K562 (cell line): ENCODE measurements around the gene SLC20A1. TPM values are rescaled to one million over a fixed set of nuclear protein-coding genes. Genes with fewer than 3 reads are reported as not detected.

ENCODE experiments used
- ATAC-seq: fragments of 200-7000 bp; cut with Tn5 transposase; 3 replicates; pipeline ENCODE4 v1.9.1; 2020; ENCODE audit warnings: moderate library complexity
- BruUV-seq: library from RNA; stranded (reverse); fragments of 400-500 nt; replicated peaks from 2 replicates; lab custom pipeline; 2021; lab: Mats Ljungman, UMichigan
- CTCF ChIA-PET: fragments of 300-600 bp; formaldehyde crosslinking; extraction: SDS; loops from one replicate; lab custom pipeline; 2021; ENCODE audit warnings: low intra/inter-chr PET ratio; lab: Yijun Ruan, JAX
- POLR2A ChIA-PET: fragments of 300-600, 350-650 bp; sonication (Branson Sonifier 250); formaldehyde crosslinking; extraction: SDS; loops from one replicate; lab custom pipeline; 2021; ENCODE audit warnings: antibody characterized with exemption, inconsistent platforms; lab: Yijun Ruan, JAX
- DNase-seq, 4 experiments: peaks; one replicate each; pipeline versions ENCODE4 v3.0.0 to v3.0.0-alpha.2; 2011 to 2018; ENCODE audit warnings: low spot score in 3 of 4, mixed read lengths in 3 of 4; ENCODE audit errors: extremely low read depth in 1 of 4
- FAIRE-seq: peaks from 2 replicates; lab custom pipeline; 2011; peaks lifted over from hg19 to GRCh38; lab: Jason Lieb, UNC
- H2AFZ ChIP-seq: 2 replicates; pipeline ENCODE4 v1.6.0; 2011; ENCODE audit warnings: low read depth, low read length, control low read depth, inconsistent platforms
- H3K27ac ChIP-seq: fragments of 200-600 bp; 3 replicates; pipeline ENCODE4 v1.8.0; 2011; ENCODE audit warnings: low read depth, mild to moderate bottlenecking, control low read depth, inconsistent platforms, low read length, moderate library complexity, mixed read lengths; ENCODE audit errors: extremely low read depth
- H3K27me3 ChIP-seq, 2 experiments: fragments of 300-600 bp in 1 of 2; 2 replicates in 1 of 2; 3 replicates in 1 of 2; pipeline versions ENCODE4 v1.6.0 to v1.8.0; 2011; ENCODE audit warnings: inconsistent platforms in 2 of 2, low read length in 2 of 2, mild to moderate bottlenecking in 1 of 2, mixed read lengths in 1 of 2, moderate library complexity in 1 of 2; ENCODE audit not compliant: control insufficient read depth in 2 of 2, insufficient read depth in 2 of 2
- H3K36me3 ChIP-seq: fragments of 300-600 bp; 3 replicates; pipeline ENCODE4 v1.8.0; 2011; ENCODE audit warnings: mild to moderate bottlenecking, low read length, inconsistent platforms; ENCODE audit not compliant: control insufficient read depth, insufficient read depth
- H3K4me1 ChIP-seq, 2 experiments: fragments of 200-600 bp in 1 of 2; replicated peaks in 1 of 2; 2 replicates in 1 of 2; 3 replicates in 1 of 2; pipeline versions ENCODE4 v1.5.1 to v1.8.0; 2011; ENCODE audit warnings: inconsistent platforms in 2 of 2, low read length in 2 of 2, mild to moderate bottlenecking in 1 of 2, mixed read lengths in 1 of 2, moderate library complexity in 1 of 2; ENCODE audit not compliant: control insufficient read depth in 2 of 2, insufficient read depth in 2 of 2
- H3K4me2 ChIP-seq: 2 replicates; pipeline ENCODE4 v1.6.1; 2011; ENCODE audit warnings: low read length, control low read depth, inconsistent platforms, mixed read lengths; ENCODE audit not compliant: insufficient read depth
- H3K4me3 ChIP-seq: fragments of 200-600 bp; sonication (generic), shearing (Covaris generic); 2 replicates; pipeline ENCODE4 v1.5.1; 2016; ENCODE audit warnings: control low read depth, inconsistent platforms
- H3K79me2 ChIP-seq: fragments of 200-600 bp; 3 replicates; pipeline ENCODE4 v1.8.0; 2011; ENCODE audit warnings: low read length, inconsistent platforms; ENCODE audit not compliant: control insufficient read depth, insufficient read depth
- H3K9ac ChIP-seq, 2 experiments: 2 replicates each; pipeline versions ENCODE4 v1.6.0 to v1.6.1; 2011; ENCODE audit warnings: low read depth in 2 of 2, low read length in 2 of 2, control low read depth in 1 of 2, inconsistent platforms in 1 of 2, mild to moderate bottlenecking in 1 of 2, mixed read lengths in 1 of 2; ENCODE audit not compliant: insufficient read depth in 1 of 2
- H3K9me1 ChIP-seq: one replicate; pipeline ENCODE4 v1.6.0; 2011; ENCODE audit warnings: inconsistent platforms, mild to moderate bottlenecking, low read length, moderate library complexity; ENCODE audit not compliant: control insufficient read depth, insufficient read depth
- H3K9me3 ChIP-seq: replicated peaks from 2 replicates; pipeline ENCODE4 v1.5.1; 2011; ENCODE audit warnings: low read depth, low read length, inconsistent platforms; ENCODE audit not compliant: control insufficient read depth, insufficient read depth
- H4K20me1 ChIP-seq: replicated peaks from 2 replicates; pipeline ENCODE4 v1.6.1; 2011; ENCODE audit warnings: low read length, inconsistent platforms, mixed read lengths; ENCODE audit not compliant: control insufficient read depth, insufficient read depth
- BRD9 ChIP-seq: fragments of 450-650 bp; IDR thresholded peaks from 2 replicates; pipeline ENCODE4 v1.6.1; 2018; ENCODE audit warnings: low read depth; ENCODE audit not compliant: partially characterized antibody
- FUS ChIP-seq: fragments of 200-400 bp; formaldehyde crosslinking; optimal IDR thresholded peaks from 2 replicates; pipeline ENCODE3; 2017; ENCODE audit warnings: low read depth, low read length
- HDAC2 ChIP-seq: fragments of 450-650 bp; IDR thresholded peaks from 2 replicates; pipeline ENCODE4 v1.6.1; 2016; ENCODE audit warnings: mild to moderate bottlenecking
- KAT8 ChIP-seq: fragments of 450-650 bp; IDR thresholded peaks from 2 replicates; pipeline ENCODE4 v1.6.1; 2016; ENCODE audit warnings: low read depth, mild to moderate bottlenecking
- NBN ChIP-seq: fragments of 450-650 bp; IDR thresholded peaks from 2 replicates; pipeline ENCODE4 v1.6.1; 2016; ENCODE audit warnings: low read depth, mild to moderate bottlenecking
- NFIC ChIP-seq: fragments of 450-650 bp; IDR thresholded peaks from 2 replicates; pipeline ENCODE4 v1.6.1; 2017; ENCODE audit warnings: mild to moderate bottlenecking, inconsistent platforms
- RBFOX2 ChIP-seq: fragments of 200-400 bp; formaldehyde crosslinking; IDR thresholded peaks from 2 replicates; pipeline ENCODE4 v1.6.1; 2017; ENCODE audit warnings: low read depth, mild to moderate bottlenecking, low read length, moderate library complexity
- RFX1 ChIP-seq: fragments of 450-650 bp; IDR thresholded peaks from 2 replicates; pipeline ENCODE4 v1.6.1; 2016; ENCODE audit warnings: mild to moderate bottlenecking, moderate library complexity
- SMARCA4 ChIP-seq: fragments of 450-650 bp; IDR thresholded peaks from 2 replicates; pipeline ENCODE4 v1.6.1; 2016
- TBL1XR1 ChIP-seq, 2 experiments: IDR thresholded peaks; 2 replicates each; pipeline ENCODE4 v1.6.1; 2012; ENCODE audit warnings: improper control_type of control experiment in 2 of 2, low read length in 2 of 2, mild to moderate bottlenecking in 1 of 2
- ZNF124 ChIP-seq: sonication (generic); formaldehyde crosslinking; IDR thresholded peaks from 2 replicates; pipeline ENCODE4 v1.8.1; 2022; ENCODE audit warnings: missing genetic modification reagents
- ZNF445 ChIP-seq: fragments of 250-450 bp; sonication (Bioruptor Pico); IDR thresholded peaks from 2 replicates; pipeline ENCODE4 v1.4.0; 2020; ENCODE audit warnings: low read depth, mild to moderate bottlenecking, moderate library complexity
- ZNF551 ChIP-seq: fragments of 250-450 bp; sonication (Bioruptor Pico); IDR thresholded peaks from 2 replicates; pipeline ENCODE4 v1.5.0; 2021; ENCODE audit warnings: mild to moderate bottlenecking, moderate library complexity
- ZNF696 ChIP-seq: fragments of 250-450 bp; sonication (Bioruptor Pico); conservative IDR thresholded peaks from 2 replicates; pipeline ENCODE4 v1.4.0; 2020; ENCODE audit warnings: mild to moderate bottlenecking, moderate library complexity
- ZNF766 ChIP-seq: fragments of 200-800 bp; sonication (Bioruptor generic); conservative IDR thresholded peaks from 2 replicates; pipeline ENCODE4 v1.6.1; 2016; ENCODE audit warnings: missing genetic modification characterization, missing compliant biosample characterization
- WGBS: fragments of 100-300 bp; shearing (Covaris generic); methylation state at CpG from one replicate; pipeline ENCODE4 v1.1.6; 2016; ENCODE audit warnings: low coverage, mixed read lengths; ENCODE audit not compliant: insufficient coverage; ENCODE audit errors: missing lambda C conversion rate; 5-methylcytosine and 5-hydroxymethylcytosine counted together
- in situ Hi-C: fragments of 300-500 bp; cut with MboI; formaldehyde crosslinking; loops from 4 replicates; pipeline ENCODE4 v1.15.0; 2018; ENCODE audit warnings: inconsistent platforms, mixed read lengths
- intact Hi-C: fragments of 100-400 bp; cut with micrococcal nuclease; formaldehyde crosslinking; loops from 2 replicates; pipeline ENCODE4 v1.14.2; 2022
- polyA plus RNA-seq, 8 experiments: library from polyadenylated mRNA; depleted of rRNA in 4 of 8; stranded (reverse) in 5 of 8; unstranded in 3 of 8; fragments of >200 nt; fragmentation: Nextera tagmentation in 2 of 8; fragmentation: Illumina TruSeq in 1 of 8; extraction: Ambion mirVana in 2 of 8; extraction: Trizol in 1 of 8; gene quantifications; 2 replicates each; pipeline versions ENCODE4 v1.2.1 to v1.2.3, GENCODE V29; 2011 to 2014; ENCODE audit warnings: inconsistent platforms in 1 of 8, missing spikeins in 1 of 8
- total RNA-seq, 7 experiments: library from RNA; depleted of rRNA in 6 of 7; stranded (reverse); fragments of >200 nt in 6 of 7; fragmentation: Illumina TruSeq in 2 of 7; extraction: Trizol in 2 of 7; gene quantifications; 2 replicates each; pipeline versions ENCODE4 v1.2.1 to v1.2.3, GENCODE V29; 2011 to 2021; ENCODE audit warnings: low replicate concordance in 1 of 7
- TF ChIP-seq, protein P1 (sequence below): sonication (generic); formaldehyde crosslinking; IDR thresholded peaks from 2 replicates; pipeline ENCODE4 v1.8.0; 2022; ENCODE audit warnings: missing genetic modification reagents, mild to moderate bottlenecking, moderate library complexity, borderline replicate concordance
- TF ChIP-seq, protein P2 (sequence below): IDR thresholded peaks from 3 replicates; pipeline ENCODE4 v1.6.1; 2011; ENCODE audit warnings: borderline replicate concordance, mild to moderate bottlenecking; ENCODE audit not compliant: insufficient read length, insufficient read depth
- TF ChIP-seq, protein P3 (sequence below): fragments of 450-650 bp; IDR thresholded peaks from 2 replicates; pipeline ENCODE4 v1.6.1; 2017; ENCODE audit warnings: antibody characterized with exemption

SLC20A1 gene
- total and polyA plus RNA-seq, 9 of the 15 experiments (the other 6 are each of a cell fraction or from before 2014, with no cell fraction given) = 53.8 to 150 (median 74.7) TPM

DNA sequence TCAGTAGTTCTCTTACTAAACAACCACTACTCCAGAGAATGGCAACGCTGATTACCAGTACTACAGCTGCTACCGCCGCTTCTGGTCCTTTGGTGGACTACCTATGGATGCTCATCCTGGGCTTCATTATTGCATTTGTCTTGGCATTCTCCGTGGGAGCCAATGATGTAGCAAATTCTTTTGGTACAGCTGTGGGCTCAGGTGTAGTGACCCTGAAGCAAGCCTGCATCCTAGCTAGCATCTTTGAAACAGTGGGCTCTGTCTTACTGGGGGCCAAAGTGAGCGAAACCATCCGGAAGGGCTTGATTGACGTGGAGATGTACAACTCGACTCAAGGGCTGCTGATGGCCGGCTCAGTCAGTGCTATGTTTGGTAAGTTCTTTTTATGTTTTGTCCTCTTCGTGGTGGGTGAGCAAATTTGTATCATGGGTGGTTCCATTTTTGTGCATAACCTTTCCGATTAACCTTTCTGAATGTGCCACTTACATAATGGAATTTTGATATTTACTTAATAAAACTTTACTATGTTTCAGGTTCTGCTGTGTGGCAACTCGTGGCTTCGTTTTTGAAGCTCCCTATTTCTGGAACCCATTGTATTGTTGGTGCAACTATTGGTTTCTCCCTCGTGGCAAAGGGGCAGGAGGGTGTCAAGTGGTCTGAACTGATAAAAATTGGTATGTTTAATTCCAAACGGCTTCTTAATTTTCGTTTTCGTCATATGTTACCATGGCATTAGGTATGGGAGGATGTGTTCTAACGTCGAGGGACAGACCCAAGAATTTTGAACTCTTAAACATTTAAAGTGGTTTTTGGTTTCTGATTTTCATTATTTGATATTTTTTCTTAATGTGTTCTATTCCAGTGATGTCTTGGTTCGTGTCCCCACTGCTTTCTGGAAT lies 1.3 kb downstream of the SLC20A1 start (continued):
- TF ChIP-seq, protein P1, sequence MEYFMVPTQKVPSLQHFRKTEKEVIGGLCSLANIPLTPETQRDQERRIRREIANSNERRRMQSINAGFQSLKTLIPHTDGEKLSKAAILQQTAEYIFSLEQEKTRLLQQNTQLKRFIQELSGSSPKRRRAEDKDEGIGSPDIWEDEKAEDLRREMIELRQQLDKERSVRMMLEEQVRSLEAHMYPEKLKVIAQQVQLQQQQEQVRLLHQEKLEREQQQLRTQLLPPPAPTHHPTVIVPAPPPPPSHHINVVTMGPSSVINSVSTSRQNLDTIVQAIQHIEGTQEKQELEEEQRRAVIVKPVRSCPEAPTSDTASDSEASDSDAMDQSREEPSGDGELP (CRISPR knock-in tag) = no peak
- no peak for TF ChIP-seq ZNF696 (CRISPR knock-in tag)
- no peak for TF ChIP-seq BRD9
- no peak for TF ChIP-seq NBN
- peak; percentile 53; the same call in 1 of the 2 replicates for TF ChIP-seq HDAC2
- no peak for TF ChIP-seq KAT8

DNA sequence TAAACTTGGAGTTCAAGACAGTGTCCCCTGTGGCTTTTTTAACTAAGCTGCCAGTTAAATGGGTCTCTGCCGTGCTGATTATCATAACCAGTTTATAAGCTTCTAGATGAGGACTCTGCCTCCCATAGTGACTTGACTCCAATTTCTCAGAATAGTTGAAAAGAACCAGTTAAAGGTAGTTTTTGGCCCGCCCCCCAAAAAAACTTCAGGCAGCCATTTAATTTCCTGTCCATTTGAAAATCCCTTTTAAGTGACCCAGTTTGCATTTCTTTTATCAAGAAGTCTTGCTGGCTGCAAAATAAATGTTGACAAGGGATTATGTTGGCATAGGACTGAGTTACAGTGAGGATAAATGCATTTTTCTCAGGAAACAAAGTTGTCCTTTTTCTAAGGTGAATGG lies 2.3 kb downstream of the SLC20A1 start:
- Histone ChIP-seq H3K4me2 (peak overlapping the region; percentile 99), H3K79me2 (peaks cover 85% of the 10 kb centered on the region), H3K9me3 (no peaks in the 10 kb centered on the region), H3K27ac (peak overlapping the region; percentile 19; the same call in 2 of the 3 replicates), H3K4me1 (peaks cover 16 to 44% of the 10 kb centered on the region in 2 experiments), H3K9ac (peak overlapping the region in 1 of 2 experiments; percentile 87; a peak in 2 of 4 replicates), H3K4me3 (peak overlapping the region; percentile 94), H3K36me3 (peaks cover 64% of the 10 kb centered on the region), H3K9me1 (no peaks in the 10 kb centered on the region), H4K20me1 (peaks cover 16% of the 10 kb centered on the region; the same call in 1 of the 2 replicates), H3K27me3 (no peaks in the 10 kb centered on the region), H2AFZ (no peak overlapping the region)
- no peak for DNase-seq
- 29% methylated on average over 2 of the region's 2 CpGs for WGBS
- BruUV-seq = no TSS peak
- in situ Hi-C loops = no loop called here
- TF ChIP-seq ZNF551 (no peak), ZNF766 (CRISPR knock-in tag) (no peak), TBL1XR1 (IDR thresholded peaks at IDR 0.05; ENCODE audit: low read length in 2 of 2) (no peak), FUS (no peak), ZNF445 (CRISPR knock-in tag) (no peak), RBFOX2 (0 out of 2 replicates have a peak, but pooled peaks have one; percentile 19), SMARCA4 (no peak), ZNF124 (CRISPR knock-in tag) (no peak), NFIC (peak; percentile 46), RFX1 (no peak)
- TF ChIP-seq, protein P2, sequence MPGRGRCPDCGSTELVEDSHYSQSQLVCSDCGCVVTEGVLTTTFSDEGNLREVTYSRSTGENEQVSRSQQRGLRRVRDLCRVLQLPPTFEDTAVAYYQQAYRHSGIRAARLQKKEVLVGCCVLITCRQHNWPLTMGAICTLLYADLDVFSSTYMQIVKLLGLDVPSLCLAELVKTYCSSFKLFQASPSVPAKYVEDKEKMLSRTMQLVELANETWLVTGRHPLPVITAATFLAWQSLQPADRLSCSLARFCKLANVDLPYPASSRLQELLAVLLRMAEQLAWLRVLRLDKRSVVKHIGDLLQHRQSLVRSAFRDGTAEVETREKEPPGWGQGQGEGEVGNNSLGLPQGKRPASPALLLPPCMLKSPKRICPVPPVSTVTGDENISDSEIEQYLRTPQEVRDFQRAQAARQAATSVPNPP = no peak
- TF ChIP-seq, protein P3, sequence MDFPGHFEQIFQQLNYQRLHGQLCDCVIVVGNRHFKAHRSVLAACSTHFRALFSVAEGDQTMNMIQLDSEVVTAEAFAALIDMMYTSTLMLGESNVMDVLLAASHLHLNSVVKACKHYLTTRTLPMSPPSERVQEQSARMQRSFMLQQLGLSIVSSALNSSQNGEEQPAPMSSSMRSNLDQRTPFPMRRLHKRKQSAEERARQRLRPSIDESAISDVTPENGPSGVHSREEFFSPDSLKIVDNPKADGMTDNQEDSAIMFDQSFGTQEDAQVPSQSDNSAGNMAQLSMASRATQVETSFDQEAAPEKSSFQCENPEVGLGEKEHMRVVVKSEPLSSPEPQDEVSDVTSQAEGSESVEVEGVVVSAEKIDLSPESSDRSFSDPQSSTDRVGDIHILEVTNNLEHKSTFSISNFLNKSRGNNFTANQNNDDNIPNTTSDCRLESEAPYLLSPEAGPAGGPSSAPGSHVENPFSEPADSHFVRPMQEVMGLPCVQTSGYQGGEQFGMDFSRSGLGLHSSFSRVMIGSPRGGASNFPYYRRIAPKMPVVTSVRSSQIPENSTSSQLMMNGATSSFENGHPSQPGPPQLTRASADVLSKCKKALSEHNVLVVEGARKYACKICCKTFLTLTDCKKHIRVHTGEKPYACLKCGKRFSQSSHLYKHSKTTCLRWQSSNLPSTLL = no peak
- CTCF ChIA-PET = no interaction called here
- POLR2A ChIA-PET = interaction anchor here (1.1 to 9.6 kb wide), 9 partner anchors 9 to 79 kb away, joined by 4 to 90 read pairs (median 9); no protein-coding TSS in a partner anchor
- intact Hi-C loops = loop anchor here (5.0 kb wide), 1 partner anchor 59 kb away; no protein-coding TSS in a partner anchor
- ATAC-seq = no peak
- FAIRE-seq = no peak
